ENCODE results near the gene MINDY4. TPM values are rescaled to one million over a fixed set of nuclear protein-coding genes. Genes with fewer than 3 reads are reported as not detected.

MINDY4 gene
- total RNA-seq, 1 experiment from 2014 or later = 1.8 TPM

- CTCF ChIA-PET = no interaction called here
- Mint-ChIP-seq H3K36me3 (peaks cover 3% of the 10 kb centered on the region; the same call in 1 of the 2 replicates), H3K4me3 (no peak overlapping the region), H3K27ac (no peak overlapping the region), H3K4me1 (no peaks in the 10 kb centered on the region), H3K9me3 (peaks cover 14% of the 10 kb centered on the region), H3K27me3 (ENCODE audit: low read depth) (peaks cover 2% of the 10 kb centered on the region; the same call in 1 of the 2 replicates)
- DNase-seq (ENCODE audit: low spot score) (no peak), ATAC-seq (no peak)
- POLR2A ChIA-PET = no interaction called here
- TF ChIP-seq HMGA2 (CRISPR knock-in tag; IDR thresholded peaks at IDR 0.05) (no peak), STAT6 (CRISPR knock-in tag; conservative IDR thresholded peaks at IDR 0.05; ENCODE audit: low read depth) (no peak), ZNF317 (CRISPR knock-in tag; IDR thresholded peaks at IDR 0.05; ENCODE audit: borderline replicate concordance, low read depth) (no peak), ERG (CRISPR knock-in tag; IDR thresholded peaks at IDR 0.05) (no peak), ZMAT4 (CRISPR knock-in tag; IDR thresholded peaks at IDR 0.05) (no peak), KAT7 (CRISPR knock-in tag; IDR thresholded peaks at IDR 0.05; ENCODE audit: borderline replicate concordance) (no peak), MLX (CRISPR knock-in tag; IDR thresholded peaks at IDR 0.05) (no peak), ZNF121 (CRISPR knock-in tag; IDR thresholded peaks at IDR 0.05) (no peak), PRDM15 (CRISPR knock-in tag; IDR thresholded peaks at IDR 0.05) (no peak), ZNF396 (CRISPR knock-in tag; IDR thresholded peaks at IDR 0.05; ENCODE audit: borderline replicate concordance) (no peak)
Measured at GRCh38 chr7:30752979-30753378, 18.2 kb upstream of the MINDY4 start.

- Mint-ChIP-seq H3K4me1 (no peaks in the 10 kb centered on the region), H3K27ac (no peak overlapping the region), H3K36me3 (peaks cover 3% of the 10 kb centered on the region; the same call in 1 of the 2 replicates), H3K27me3 (ENCODE audit: low read depth) (peaks cover 2% of the 10 kb centered on the region), H3K4me3 (no peak overlapping the region), H3K9me3 (peaks cover 14% of the 10 kb centered on the region)
- DNase-seq (ENCODE audit: low spot score) = no peak
- ChIA-PET CTCF (interaction anchor here (1.1 kb wide), 1 partner anchor 9 kb away, joined by 3 read pairs; no protein-coding TSS in a partner anchor), POLR2A (no interaction called here)
- ATAC-seq = no peak
- TF ChIP-seq EMX1 (CRISPR knock-in tag; IDR thresholded peaks at IDR 0.05) = no peak
Measured at GRCh38 chr7:30754315-30754877, 16.8 kb upstream of the MINDY4 start.

Data from WTC11 (cell line).